Vagina (tissue), 2 donors: ENCODE results near the gene CACNA1I.

Experiments used
- POLR2A ChIP-seq, 2 donors: fragments of 450-650 bp; IDR thresholded peaks; one replicate each; pipeline ENCODE4 v1.6.1; 2017; ENCODE audit warnings: antibody characterized with exemption in 2 of 2, mild to moderate bottlenecking in 2 of 2, moderate library complexity in 2 of 2
- TF ChIP-seq, protein P1 (sequence below), 3 experiments: fragments of 450-650 bp in 2 of 3; fragments of 200-600 bp in 1 of 3; sonication (generic) in 1 of 3; IDR thresholded peaks; one replicate each; pipeline ENCODE4 v1.5.1; 2017 to 2019; ENCODE audit warnings: antibody characterized with exemption in 3 of 3, mild to moderate bottlenecking in 2 of 3, moderate library complexity in 2 of 3

DNA sequence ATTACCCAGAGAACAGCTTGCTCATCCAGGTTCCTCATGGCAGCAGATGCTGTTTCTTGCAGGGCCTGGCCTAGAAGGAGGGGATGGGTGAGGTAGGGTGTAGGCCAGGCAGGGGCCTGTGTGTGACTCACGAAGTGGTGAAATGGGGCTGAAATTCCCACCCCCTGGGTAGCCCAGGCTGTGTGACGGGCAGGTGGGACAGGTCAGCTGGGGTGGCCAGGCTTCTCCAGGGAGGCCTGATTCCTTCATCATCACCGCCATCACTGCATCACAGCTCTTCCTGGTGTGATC lies 83.2 kb downstream of the CACNA1I start:
- TF ChIP-seq POLR2A (IDR thresholded peaks at IDR 0.05): no peak
- TF ChIP-seq, protein P1, sequence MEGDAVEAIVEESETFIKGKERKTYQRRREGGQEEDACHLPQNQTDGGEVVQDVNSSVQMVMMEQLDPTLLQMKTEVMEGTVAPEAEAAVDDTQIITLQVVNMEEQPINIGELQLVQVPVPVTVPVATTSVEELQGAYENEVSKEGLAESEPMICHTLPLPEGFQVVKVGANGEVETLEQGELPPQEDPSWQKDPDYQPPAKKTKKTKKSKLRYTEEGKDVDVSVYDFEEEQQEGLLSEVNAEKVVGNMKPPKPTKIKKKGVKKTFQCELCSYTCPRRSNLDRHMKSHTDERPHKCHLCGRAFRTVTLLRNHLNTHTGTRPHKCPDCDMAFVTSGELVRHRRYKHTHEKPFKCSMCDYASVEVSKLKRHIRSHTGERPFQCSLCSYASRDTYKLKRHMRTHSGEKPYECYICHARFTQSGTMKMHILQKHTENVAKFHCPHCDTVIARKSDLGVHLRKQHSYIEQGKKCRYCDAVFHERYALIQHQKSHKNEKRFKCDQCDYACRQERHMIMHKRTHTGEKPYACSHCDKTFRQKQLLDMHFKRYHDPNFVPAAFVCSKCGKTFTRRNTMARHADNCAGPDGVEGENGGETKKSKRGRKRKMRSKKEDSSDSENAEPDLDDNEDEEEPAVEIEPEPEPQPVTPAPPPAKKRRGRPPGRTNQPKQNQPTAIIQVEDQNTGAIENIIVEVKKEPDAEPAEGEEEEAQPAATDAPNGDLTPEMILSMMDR (IDR thresholded peaks at IDR 0.05): no peak
